WTC11 (cell line): ENCODE measurements around the gene CACNA2D3. TPM values are rescaled to one million over a fixed set of nuclear protein-coding genes. Genes with fewer than 3 reads are reported as not detected.

Source experiments
- ATAC-seq: fragments of 200-7000 bp; cut with Tn5 transposase; 2 replicates; pipeline ENCODE4 v1.10.0; 2021; ENCODE audit warnings: mild to moderate bottlenecking, moderate library complexity
- CTCF ChIA-PET: fragments of 300-600 bp; sonication (Branson Sonifier 250); formaldehyde crosslinking; loops from one replicate; lab custom pipeline; 2021; ENCODE audit warnings: antibody characterized with exemption; lab: Charles Lee
- POLR2A ChIA-PET: fragments of 350-600 bp; sonication (Branson Sonifier 250); formaldehyde crosslinking; loops from one replicate; lab custom pipeline; 2021; ENCODE audit warnings: antibody characterized with exemption; lab: Charles Lee
- DNase-seq: peaks from one replicate; pipeline ENCODE4 v3.0.0; 2021; ENCODE audit warnings: low spot score
- H3K27ac Mint-ChIP-seq: 2 replicates; pipeline ENCODE4 v1.8.0; 2021; ENCODE audit warnings: mixed read lengths
- H3K27me3 Mint-ChIP-seq: 2 replicates; pipeline ENCODE4 v1.8.0; 2021; ENCODE audit warnings: low read depth, mild to moderate bottlenecking, moderate library complexity, mixed read lengths
- H3K36me3 Mint-ChIP-seq: 2 replicates; pipeline ENCODE4 v1.8.0; 2021; ENCODE audit warnings: mixed read lengths
- H3K4me1 Mint-ChIP-seq: 2 replicates; pipeline ENCODE4 v1.8.0; 2022; ENCODE audit warnings: mixed read lengths
- H3K4me3 Mint-ChIP-seq: 2 replicates; pipeline ENCODE4 v1.8.0; 2021; ENCODE audit warnings: mild to moderate bottlenecking, moderate library complexity, mixed read lengths
- H3K9me3 Mint-ChIP-seq: 2 replicates; pipeline ENCODE4 v1.8.0; 2021; ENCODE audit warnings: mixed read lengths
- AR ChIP-seq: fragments of 250-450 bp; sonication (Bioruptor Pico); IDR thresholded peaks from 2 replicates; pipeline ENCODE4 v1.9.0; 2021; ENCODE audit warnings: mild to moderate bottlenecking
- ARID4B ChIP-seq: sonication (generic); formaldehyde crosslinking; IDR thresholded peaks from 2 replicates; pipeline ENCODE4 v1.8.0; 2023; ENCODE audit warnings: missing genetic modification reagents, mild to moderate bottlenecking, borderline replicate concordance
- CBFB ChIP-seq: sonication (generic); formaldehyde crosslinking; IDR thresholded peaks from 2 replicates; pipeline ENCODE4 v1.8.1; 2022; ENCODE audit warnings: mild to moderate bottlenecking, low read depth, missing genetic modification reagents
- ESRRA ChIP-seq: sonication (generic); formaldehyde crosslinking; IDR thresholded peaks from 2 replicates; pipeline ENCODE4 v1.8.1; 2022; ENCODE audit warnings: mild to moderate bottlenecking, missing genetic modification reagents, borderline replicate concordance
- HMGXB4 ChIP-seq: sonication (generic); formaldehyde crosslinking; IDR thresholded peaks from 2 replicates; pipeline ENCODE4 v1.8.1; 2023; ENCODE audit warnings: mild to moderate bottlenecking, moderate library complexity, missing genetic modification reagents
- MLX ChIP-seq: sonication (generic); formaldehyde crosslinking; IDR thresholded peaks from 2 replicates; pipeline ENCODE4 v1.8.1; 2023; ENCODE audit warnings: mild to moderate bottlenecking, missing genetic modification reagents, moderate library complexity
- SMAD4 ChIP-seq: sonication (generic); formaldehyde crosslinking; IDR thresholded peaks from 2 replicates; pipeline ENCODE4 v1.8.0; 2022; ENCODE audit warnings: mild to moderate bottlenecking, missing genetic modification reagents
- SOX15 ChIP-seq: fragments of 250-450 bp; sonication (Bioruptor Pico); IDR thresholded peaks from 2 replicates; pipeline ENCODE4 v1.9.0; 2021; ENCODE audit warnings: mild to moderate bottlenecking
- SP1 ChIP-seq: sonication (generic); formaldehyde crosslinking; conservative IDR thresholded peaks from 2 replicates; pipeline ENCODE4 v1.8.1; 2022; ENCODE audit warnings: missing genetic modification reagents
- STAT6 ChIP-seq: sonication (generic); formaldehyde crosslinking; conservative IDR thresholded peaks from 2 replicates; pipeline ENCODE4 v1.8.1; 2023; ENCODE audit warnings: mild to moderate bottlenecking, low read depth, missing genetic modification reagents, moderate library complexity
- ZBTB21 ChIP-seq: sonication (generic); formaldehyde crosslinking; IDR thresholded peaks from 2 replicates; pipeline ENCODE4 v1.8.1; 2023; ENCODE audit warnings: mild to moderate bottlenecking, missing genetic modification reagents, borderline replicate concordance
- ZNF317 ChIP-seq: sonication (generic); formaldehyde crosslinking; IDR thresholded peaks from 2 replicates; pipeline ENCODE4 v1.8.1; 2023; ENCODE audit warnings: low read depth, mild to moderate bottlenecking, moderate library complexity, missing genetic modification reagents, borderline replicate concordance
- ZNF671 ChIP-seq: fragments of 250-450 bp; sonication (Bioruptor Pico); IDR thresholded peaks from 2 replicates; pipeline ENCODE4 v1.8.0; 2021; ENCODE audit warnings: mild to moderate bottlenecking
- total RNA-seq: library from RNA; stranded (reverse); gene quantifications from 3 replicates; pipeline ENCODE4 v1.2.3, GENCODE V29; 2021
- TF ChIP-seq, protein P1 (sequence below): sonication (generic); formaldehyde crosslinking; IDR thresholded peaks from 2 replicates; pipeline ENCODE4 v1.8.0; 2023; ENCODE audit warnings: mild to moderate bottlenecking, missing genetic modification reagents
- TF ChIP-seq, protein P2 (sequence below): sonication (generic); formaldehyde crosslinking; IDR thresholded peaks from 2 replicates; pipeline ENCODE4 v1.8.1; 2022; ENCODE audit warnings: mild to moderate bottlenecking, moderate library complexity, missing genetic modification reagents
- TF ChIP-seq, protein P3 (sequence below): sonication (generic); formaldehyde crosslinking; IDR thresholded peaks from 2 replicates; pipeline ENCODE4 v1.8.1; 2023; ENCODE audit warnings: mild to moderate bottlenecking, missing genetic modification reagents, moderate library complexity
- TF ChIP-seq, protein P4 (sequence below): fragments of 250-450 bp; sonication (Bioruptor Pico); IDR thresholded peaks from 2 replicates; pipeline ENCODE4 v1.9.0; 2021; ENCODE audit warnings: moderate library complexity, mild to moderate bottlenecking, inconsistent platforms, borderline replicate concordance

Gene CACNA2D3
- total RNA-seq, 1 experiment from 2014 or later: 5.0 TPM

DNA sequence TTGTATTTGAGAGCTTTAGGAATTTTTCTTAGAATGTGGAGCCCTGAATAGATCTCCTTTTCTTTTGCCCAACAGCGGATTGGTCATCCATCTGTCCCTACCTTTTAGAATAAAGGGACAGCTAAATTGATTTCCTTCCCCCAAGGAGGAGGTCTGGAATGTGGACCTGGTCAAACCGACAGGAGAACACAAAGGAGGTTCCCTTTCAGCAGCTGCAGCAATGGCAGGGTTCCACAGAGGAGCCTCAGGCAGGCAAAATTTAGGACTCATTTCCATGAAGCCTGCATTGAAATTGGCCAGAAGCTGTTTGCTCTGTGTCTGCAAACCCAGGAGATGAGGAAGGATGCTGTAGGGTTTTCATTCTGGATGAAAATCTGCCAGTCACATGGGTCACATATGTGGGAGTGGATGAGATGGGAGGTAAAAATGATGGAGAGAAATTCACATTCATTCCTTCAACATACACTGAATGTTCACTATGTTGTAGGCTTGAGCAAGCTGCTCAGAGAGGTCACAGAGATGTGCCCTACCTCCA, 728.2 kb downstream of the CACNA2D3 start:
- Mint-ChIP-seq H3K36me3 (no peaks in the 10 kb centered on the region), H3K4me3 (no peak overlapping the region)
- TF ChIP-seq ARID4B (CRISPR knock-in tag) (no peak), ZBTB21 (no peak), CBFB (CRISPR knock-in tag) (no peak), SP1 (CRISPR knock-in tag) (no peak), ESRRA (CRISPR knock-in tag) (no peak), ZNF671 (CRISPR knock-in tag) (no peak), SMAD4 (CRISPR knock-in tag) (no peak), ZNF317 (CRISPR knock-in tag) (no peak), AR (no peak), SOX15 (CRISPR knock-in tag) (no peak), STAT6 (no peak), MLX (CRISPR knock-in tag) (no peak), HMGXB4 (CRISPR knock-in tag) (no peak)
- TF ChIP-seq, protein P1, sequence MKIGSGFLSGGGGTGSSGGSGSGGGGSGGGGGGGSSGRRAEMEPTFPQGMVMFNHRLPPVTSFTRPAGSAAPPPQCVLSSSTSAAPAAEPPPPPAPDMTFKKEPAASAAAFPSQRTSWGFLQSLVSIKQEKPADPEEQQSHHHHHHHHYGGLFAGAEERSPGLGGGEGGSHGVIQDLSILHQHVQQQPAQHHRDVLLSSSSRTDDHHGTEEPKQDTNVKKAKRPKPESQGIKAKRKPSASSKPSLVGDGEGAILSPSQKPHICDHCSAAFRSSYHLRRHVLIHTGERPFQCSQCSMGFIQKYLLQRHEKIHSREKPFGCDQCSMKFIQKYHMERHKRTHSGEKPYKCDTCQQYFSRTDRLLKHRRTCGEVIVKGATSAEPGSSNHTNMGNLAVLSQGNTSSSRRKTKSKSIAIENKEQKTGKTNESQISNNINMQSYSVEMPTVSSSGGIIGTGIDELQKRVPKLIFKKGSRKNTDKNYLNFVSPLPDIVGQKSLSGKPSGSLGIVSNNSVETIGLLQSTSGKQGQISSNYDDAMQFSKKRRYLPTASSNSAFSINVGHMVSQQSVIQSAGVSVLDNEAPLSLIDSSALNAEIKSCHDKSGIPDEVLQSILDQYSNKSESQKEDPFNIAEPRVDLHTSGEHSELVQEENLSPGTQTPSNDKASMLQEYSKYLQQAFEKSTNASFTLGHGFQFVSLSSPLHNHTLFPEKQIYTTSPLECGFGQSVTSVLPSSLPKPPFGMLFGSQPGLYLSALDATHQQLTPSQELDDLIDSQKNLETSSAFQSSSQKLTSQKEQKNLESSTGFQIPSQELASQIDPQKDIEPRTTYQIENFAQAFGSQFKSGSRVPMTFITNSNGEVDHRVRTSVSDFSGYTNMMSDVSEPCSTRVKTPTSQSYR (CRISPR knock-in tag): no peak
- TF ChIP-seq, protein P2, sequence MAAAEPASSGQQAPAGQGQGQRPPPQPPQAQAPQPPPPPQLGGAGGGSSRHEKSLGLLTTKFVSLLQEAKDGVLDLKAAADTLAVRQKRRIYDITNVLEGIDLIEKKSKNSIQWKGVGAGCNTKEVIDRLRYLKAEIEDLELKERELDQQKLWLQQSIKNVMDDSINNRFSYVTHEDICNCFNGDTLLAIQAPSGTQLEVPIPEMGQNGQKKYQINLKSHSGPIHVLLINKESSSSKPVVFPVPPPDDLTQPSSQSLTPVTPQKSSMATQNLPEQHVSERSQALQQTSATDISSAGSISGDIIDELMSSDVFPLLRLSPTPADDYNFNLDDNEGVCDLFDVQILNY (CRISPR knock-in tag): no peak
- TF ChIP-seq, protein P3, sequence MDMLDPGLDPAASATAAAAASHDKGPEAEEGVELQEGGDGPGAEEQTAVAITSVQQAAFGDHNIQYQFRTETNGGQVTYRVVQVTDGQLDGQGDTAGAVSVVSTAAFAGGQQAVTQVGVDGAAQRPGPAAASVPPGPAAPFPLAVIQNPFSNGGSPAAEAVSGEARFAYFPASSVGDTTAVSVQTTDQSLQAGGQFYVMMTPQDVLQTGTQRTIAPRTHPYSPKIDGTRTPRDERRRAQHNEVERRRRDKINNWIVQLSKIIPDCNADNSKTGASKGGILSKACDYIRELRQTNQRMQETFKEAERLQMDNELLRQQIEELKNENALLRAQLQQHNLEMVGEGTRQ: no peak
- TF ChIP-seq, protein P4, sequence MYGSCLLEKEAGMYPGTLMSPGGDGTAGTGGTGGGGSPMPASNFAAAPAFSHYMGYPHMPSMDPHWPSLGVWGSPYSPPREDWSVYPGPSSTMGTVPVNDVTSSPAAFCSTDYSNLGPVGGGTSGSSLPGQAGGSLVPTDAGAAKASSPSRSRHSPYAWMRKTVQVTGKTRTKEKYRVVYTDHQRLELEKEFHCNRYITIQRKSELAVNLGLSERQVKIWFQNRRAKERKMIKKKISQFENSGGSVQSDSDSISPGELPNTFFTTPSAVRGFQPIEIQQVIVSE (CRISPR knock-in tag): no peak
- TF ChIP-seq, all 79 proteins: peak for 0
- POLR2A ChIA-PET: no interaction called here
- DNase-seq (no peak), ATAC-seq (no peak)
- Mint-ChIP-seq H3K27ac (no peak overlapping the region), H3K9me3 (no peaks in the 10 kb centered on the region), H3K4me1 (peaks cover 12% of the 10 kb centered on the region), H3K27me3 (no peaks in the 10 kb centered on the region)
- CTCF ChIA-PET: interaction anchor here (1.1 to 3.2 kb wide), 2 partner anchors 20 to 759 kb away, joined by 3 to 19 read pairs; no protein-coding TSS in a partner anchor
